Fibroblast of pulmonary artery (primary cell): ENCODE data around the gene HHAT.

Experiments
- DNase-seq: peaks from one replicate; pipeline ENCODE4 v3.0.0-alpha.2; 2010; ENCODE audit warnings: low read depth
- H3K4me3 ChIP-seq: replicated peaks from 2 replicates; pipeline ENCODE4 v1.5.1; 2011; ENCODE audit warnings: low read depth, mild to moderate bottlenecking, control low read depth, low read length, moderate library complexity
- CTCF ChIP-seq: IDR thresholded peaks from 2 replicates; pipeline ENCODE4 v1.5.1; 2011; ENCODE audit warnings: mild to moderate bottlenecking, control low read depth, low read length, inconsistent platforms; ENCODE audit errors: missing control alignments

HHAT gene

GRCh38 chr1:210523830-210524229 lies 195.1 kb downstream of the HHAT start:
- no peak for TF ChIP-seq CTCF
- no peak overlapping the region for H3K4me3 ChIP-seq
- no peak for DNase-seq

- DNase-seq: no peak
These were observed 197.2 kb downstream of the HHAT start for GRCh38 chr1:210525716-210526454.

GRCh38 chr1:210527091-210527490 lies 198.4 kb downstream of the HHAT start:
- DNase-seq: no peak
- no peak for TF ChIP-seq CTCF
- no peak overlapping the region for H3K4me3 ChIP-seq

More at GRCh38 chr1:210525716-210526454, 197.2 kb downstream of the HHAT start:
- H3K4me3 ChIP-seq: no peak overlapping the region
- no peak for TF ChIP-seq CTCF

- H3K4me3 ChIP-seq: no peak overlapping the region
- DNase-seq: no peak
- no peak for TF ChIP-seq CTCF
These were observed 202.9 kb downstream of the HHAT start for GRCh38 chr1:210531475-210532222.

GRCh38 chr1:210532223-210532598 lies 203.5 kb downstream of the HHAT start:
- no peak overlapping the region for H3K4me3 ChIP-seq
- no peak for DNase-seq
- no peak for TF ChIP-seq CTCF

- DNase-seq: no peak
- TF ChIP-seq CTCF: no peak
- H3K4me3 ChIP-seq: no peak overlapping the region
These were observed 207.1 kb downstream of the HHAT start for GRCh38 chr1:210535761-210536160.
